ENCODE data around the gene MYO1C.

GRCh38 chr17:1505586-1505985, 13.1 kb upstream of the MYO1C start:
- TF ChIP-seq, protein P1, sequence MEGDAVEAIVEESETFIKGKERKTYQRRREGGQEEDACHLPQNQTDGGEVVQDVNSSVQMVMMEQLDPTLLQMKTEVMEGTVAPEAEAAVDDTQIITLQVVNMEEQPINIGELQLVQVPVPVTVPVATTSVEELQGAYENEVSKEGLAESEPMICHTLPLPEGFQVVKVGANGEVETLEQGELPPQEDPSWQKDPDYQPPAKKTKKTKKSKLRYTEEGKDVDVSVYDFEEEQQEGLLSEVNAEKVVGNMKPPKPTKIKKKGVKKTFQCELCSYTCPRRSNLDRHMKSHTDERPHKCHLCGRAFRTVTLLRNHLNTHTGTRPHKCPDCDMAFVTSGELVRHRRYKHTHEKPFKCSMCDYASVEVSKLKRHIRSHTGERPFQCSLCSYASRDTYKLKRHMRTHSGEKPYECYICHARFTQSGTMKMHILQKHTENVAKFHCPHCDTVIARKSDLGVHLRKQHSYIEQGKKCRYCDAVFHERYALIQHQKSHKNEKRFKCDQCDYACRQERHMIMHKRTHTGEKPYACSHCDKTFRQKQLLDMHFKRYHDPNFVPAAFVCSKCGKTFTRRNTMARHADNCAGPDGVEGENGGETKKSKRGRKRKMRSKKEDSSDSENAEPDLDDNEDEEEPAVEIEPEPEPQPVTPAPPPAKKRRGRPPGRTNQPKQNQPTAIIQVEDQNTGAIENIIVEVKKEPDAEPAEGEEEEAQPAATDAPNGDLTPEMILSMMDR (IDR thresholded peaks at IDR 0.05; ENCODE audit: low read depth, low read length) = no peak
- TF ChIP-seq EZH2phosphoT487 (IDR thresholded peaks at IDR 0.05; ENCODE audit: low read depth) = no peak
